Inflammatory macrophage treated with lipopolysaccharide for 4 hours (primary cell): Measurements from ENCODE around the gene REC114.

Source experiments
- DNase-seq: peaks from one replicate; pipeline ENCODE4 v3.0.0-alpha.2; 2020

REC114 gene

GRCh38 chr15:73457334-73457733 is 14.4 kb downstream of the REC114 start:
- DNase-seq = no peak

GRCh38 chr15:73460662-73461061 is 17.7 kb downstream of the REC114 start:
- no peak for DNase-seq

- no peak for DNase-seq
Measured at GRCh38 chr15:73464602-73465001, 21.6 kb downstream of the REC114 start.

- no peak for DNase-seq
Measured at GRCh38 chr15:73467758-73468157, 24.8 kb downstream of the REC114 start.

GRCh38 chr15:73474785-73475184 is 31.8 kb downstream of the REC114 start:
- DNase-seq = no peak

GRCh38 chr15:73476704-73477216 is 33.8 kb downstream of the REC114 start:
- DNase-seq = no peak

- DNase-seq = no peak
Measured at GRCh38 chr15:73480050-73480449, 37.1 kb downstream of the REC114 start.

GRCh38 chr15:73482166-73482565 is 39.2 kb downstream of the REC114 start:
- peak; percentile 54 for DNase-seq

GRCh38 chr15:73483053-73483452 is 40.1 kb downstream of the REC114 start:
- no peak for DNase-seq

- no peak for DNase-seq
Measured at GRCh38 chr15:73485372-73485771, 42.4 kb downstream of the REC114 start.

- peak; percentile 24 for DNase-seq
Measured at GRCh38 chr15:73485885-73486284, 42.9 kb downstream of the REC114 start.

- DNase-seq = no peak
Measured at GRCh38 chr15:73488698-73489097, 45.7 kb downstream of the REC114 start.

- no peak for DNase-seq
Measured at GRCh38 chr15:73493922-73494321, 51.0 kb downstream of the REC114 start.

GRCh38 chr15:73495181-73495580 is 52.2 kb downstream of the REC114 start:
- no peak for DNase-seq

GRCh38 chr15:73500696-73501095 is 57.7 kb downstream of the REC114 start:
- peak; percentile 9 for DNase-seq

GRCh38 chr15:73504885-73505284 is 61.9 kb downstream of the REC114 start:
- DNase-seq = no peak

GRCh38 chr15:73515527-73515926 is 72.6 kb downstream of the REC114 start:
- DNase-seq = no peak

- DNase-seq = no peak
Measured at GRCh38 chr15:73517566-73517965, 74.6 kb downstream of the REC114 start.

GRCh38 chr15:73518180-73518862 is 75.4 kb downstream of the REC114 start:
- DNase-seq = no peak

GRCh38 chr15:73518876-73519733 is 76.1 kb downstream of the REC114 start:
- DNase-seq = peak; percentile 29

GRCh38 chr15:73522011-73522410 is 79.0 kb downstream of the REC114 start:
- no peak for DNase-seq

GRCh38 chr15:73524919-73525318 is 82.0 kb downstream of the REC114 start:
- DNase-seq = no peak

- no peak for DNase-seq
Measured at GRCh38 chr15:73527598-73527997, 84.6 kb downstream of the REC114 start.

- DNase-seq = no peak
Measured at GRCh38 chr15:73530649-73531048, 87.7 kb downstream of the REC114 start.
